Measurements from ENCODE around the gene PLAC8L1. TPM values are rescaled to one million over a fixed set of nuclear protein-coding genes. Genes with fewer than 3 reads are reported as not detected.

The PLAC8L1 gene
- total RNA-seq, 1 donor from 2014 or later = 0.53 TPM

DNA sequence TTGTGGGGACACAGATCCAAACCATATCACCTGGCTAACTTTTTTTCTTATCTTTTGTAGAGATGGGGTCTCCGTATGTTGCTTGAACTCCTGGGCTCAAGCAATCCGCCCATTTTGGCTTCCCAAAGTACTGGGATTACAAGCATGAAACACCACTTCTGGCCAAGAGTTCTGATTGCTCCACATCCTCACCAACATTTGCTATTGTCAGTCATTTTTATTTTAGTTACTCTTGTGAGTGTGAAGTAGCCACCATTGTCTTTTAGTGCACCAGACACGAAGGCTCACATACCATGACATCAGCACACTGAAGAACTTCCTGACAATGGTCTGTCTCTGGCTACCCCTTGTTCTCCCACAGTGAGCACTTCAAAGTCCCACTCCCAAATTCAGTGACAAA, 17.3 kb downstream of the PLAC8L1 start:
- Histone ChIP-seq H3K4me3 (ENCODE audit: low read depth, low read length) (no peak overlapping the region), H3K27me3 (ENCODE audit: control insufficient read depth, insufficient read depth, low read length) (no peaks in the 10 kb centered on the region), H3K36me3 (ENCODE audit: control insufficient read depth, insufficient read depth, low read length) (no peaks in the 10 kb centered on the region)
- TF ChIP-seq, protein P1, sequence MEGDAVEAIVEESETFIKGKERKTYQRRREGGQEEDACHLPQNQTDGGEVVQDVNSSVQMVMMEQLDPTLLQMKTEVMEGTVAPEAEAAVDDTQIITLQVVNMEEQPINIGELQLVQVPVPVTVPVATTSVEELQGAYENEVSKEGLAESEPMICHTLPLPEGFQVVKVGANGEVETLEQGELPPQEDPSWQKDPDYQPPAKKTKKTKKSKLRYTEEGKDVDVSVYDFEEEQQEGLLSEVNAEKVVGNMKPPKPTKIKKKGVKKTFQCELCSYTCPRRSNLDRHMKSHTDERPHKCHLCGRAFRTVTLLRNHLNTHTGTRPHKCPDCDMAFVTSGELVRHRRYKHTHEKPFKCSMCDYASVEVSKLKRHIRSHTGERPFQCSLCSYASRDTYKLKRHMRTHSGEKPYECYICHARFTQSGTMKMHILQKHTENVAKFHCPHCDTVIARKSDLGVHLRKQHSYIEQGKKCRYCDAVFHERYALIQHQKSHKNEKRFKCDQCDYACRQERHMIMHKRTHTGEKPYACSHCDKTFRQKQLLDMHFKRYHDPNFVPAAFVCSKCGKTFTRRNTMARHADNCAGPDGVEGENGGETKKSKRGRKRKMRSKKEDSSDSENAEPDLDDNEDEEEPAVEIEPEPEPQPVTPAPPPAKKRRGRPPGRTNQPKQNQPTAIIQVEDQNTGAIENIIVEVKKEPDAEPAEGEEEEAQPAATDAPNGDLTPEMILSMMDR (IDR thresholded peaks at IDR 0.05; ENCODE audit: insufficient read depth, low read length, severe bottlenecking) = no peak
- FAIRE-seq (no peak), DNase-seq (ENCODE audit: low read depth) (no peak)

DNA sequence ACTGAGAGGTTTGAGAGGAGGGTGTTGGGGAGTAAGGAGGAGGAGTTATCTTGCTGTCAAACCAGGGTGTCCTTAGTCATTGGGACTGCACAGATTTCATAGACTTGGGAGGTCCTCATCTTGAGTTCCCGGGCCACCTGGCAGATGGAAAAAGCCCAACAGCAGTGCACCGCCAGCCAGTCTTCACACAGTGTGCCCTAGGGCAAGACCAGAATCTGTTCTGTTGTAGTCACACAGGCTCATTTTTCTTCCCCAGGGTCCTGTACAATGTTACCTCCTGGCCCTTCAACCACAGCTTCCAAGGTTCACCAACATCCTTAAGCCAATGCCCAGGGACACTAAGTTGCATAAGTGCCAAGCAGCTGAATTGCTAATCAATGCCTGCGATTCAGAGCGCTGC, 21.0 kb downstream of the PLAC8L1 start:
- TF ChIP-seq, protein P1 (IDR thresholded peaks at IDR 0.05; ENCODE audit: insufficient read depth, low read length, severe bottlenecking) = no peak
- FAIRE-seq = no peak
- no peaks in the 10 kb centered on the region for H3K27me3 ChIP-seq (ENCODE audit: control insufficient read depth, insufficient read depth, low read length)

DNA sequence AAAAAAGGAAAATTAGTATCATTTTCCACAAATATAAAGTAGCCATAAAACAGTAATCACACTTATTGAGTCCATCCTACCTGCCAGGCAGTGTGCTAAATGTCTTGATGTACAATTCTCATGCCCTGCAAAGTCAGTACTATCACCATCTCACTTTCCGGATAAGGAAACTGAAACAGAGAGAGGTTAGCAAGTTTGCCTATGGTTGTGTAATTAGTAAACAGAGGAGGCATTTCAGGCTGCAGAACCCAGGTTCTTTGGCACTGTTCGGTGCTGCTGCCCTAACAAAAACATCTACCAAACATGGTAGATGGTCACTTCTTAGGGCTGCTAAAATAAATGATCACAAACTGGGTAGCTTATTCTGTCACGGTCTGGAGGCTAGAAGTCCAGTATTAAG, 22.6 kb downstream of the PLAC8L1 start:
- Histone ChIP-seq H3K27me3 (ENCODE audit: control insufficient read depth, insufficient read depth, low read length) (no peaks in the 10 kb centered on the region), H3K4me3 (ENCODE audit: low read depth, low read length) (no peak overlapping the region), H3K36me3 (ENCODE audit: control insufficient read depth, insufficient read depth, low read length) (no peaks in the 10 kb centered on the region)
- FAIRE-seq (no peak), DNase-seq (ENCODE audit: low read depth) (no peak)
- TF ChIP-seq, protein P1 (IDR thresholded peaks at IDR 0.05; ENCODE audit: insufficient read depth, low read length, severe bottlenecking) = no peak

More for the DNA sequence above, 21.0 kb downstream of the PLAC8L1 start:
- no peak for DNase-seq (ENCODE audit: low read depth)
- no peak overlapping the region for H3K4me3 ChIP-seq (ENCODE audit: low read depth, low read length)
- no peaks in the 10 kb centered on the region for H3K36me3 ChIP-seq (ENCODE audit: control insufficient read depth, insufficient read depth, low read length)

- Histone ChIP-seq H3K36me3 (ENCODE audit: control insufficient read depth, insufficient read depth, low read length) (no peaks in the 10 kb centered on the region), H3K27me3 (ENCODE audit: control insufficient read depth, insufficient read depth, low read length) (no peaks in the 10 kb centered on the region), H3K4me3 (ENCODE audit: low read depth, low read length) (no peak overlapping the region)
- TF ChIP-seq, protein P1 (IDR thresholded peaks at IDR 0.05; ENCODE audit: insufficient read depth, low read length, severe bottlenecking) = no peak
- FAIRE-seq = peak; percentile 62
- no peak for DNase-seq (ENCODE audit: low read depth)
These were observed 23.8 kb downstream of the PLAC8L1 start for GRCh38 chr5:146081556-146081955.

- FAIRE-seq (no peak), DNase-seq (ENCODE audit: low read depth) (peak; percentile 45)
- Histone ChIP-seq H3K36me3 (ENCODE audit: control insufficient read depth, insufficient read depth, low read length) (no peaks in the 10 kb centered on the region), H3K27me3 (ENCODE audit: control insufficient read depth, insufficient read depth, low read length) (no peaks in the 10 kb centered on the region), H3K4me3 (ENCODE audit: low read depth, low read length) (no peak overlapping the region)
- TF ChIP-seq, protein P1 (IDR thresholded peaks at IDR 0.05; ENCODE audit: insufficient read depth, low read length, severe bottlenecking) = no peak
These were observed 25.5 kb downstream of the PLAC8L1 start for GRCh38 chr5:146079695-146080373.

GRCh38 chr5:146078566-146078965, 26.8 kb downstream of the PLAC8L1 start:
- no peak for FAIRE-seq

More at GRCh38 chr5:146078566-146078965, 26.8 kb downstream of the PLAC8L1 start:
- DNase-seq (ENCODE audit: low read depth) = no peak
- TF ChIP-seq, protein P1 (IDR thresholded peaks at IDR 0.05; ENCODE audit: insufficient read depth, low read length, severe bottlenecking) = no peak
- H3K36me3 ChIP-seq (ENCODE audit: control insufficient read depth, insufficient read depth, low read length) = no peaks in the 10 kb centered on the region
- H3K4me3 ChIP-seq (ENCODE audit: low read depth, low read length) = no peak overlapping the region
- no peaks in the 10 kb centered on the region for H3K27me3 ChIP-seq (ENCODE audit: control insufficient read depth, insufficient read depth, low read length)
